ENCODE results near the gene HEYL.

Gene HEYL

GRCh38 chr1:39638965-39639304 lies 508 bp downstream of the HEYL start:
- no peak for DNase-seq (ENCODE audit: low read depth, low spot score)

- no peak for DNase-seq (ENCODE audit: low read depth, low spot score)
Observed at GRCh38 chr1:39637361-39637760, 2.1 kb downstream of the HEYL start.

DNA sequence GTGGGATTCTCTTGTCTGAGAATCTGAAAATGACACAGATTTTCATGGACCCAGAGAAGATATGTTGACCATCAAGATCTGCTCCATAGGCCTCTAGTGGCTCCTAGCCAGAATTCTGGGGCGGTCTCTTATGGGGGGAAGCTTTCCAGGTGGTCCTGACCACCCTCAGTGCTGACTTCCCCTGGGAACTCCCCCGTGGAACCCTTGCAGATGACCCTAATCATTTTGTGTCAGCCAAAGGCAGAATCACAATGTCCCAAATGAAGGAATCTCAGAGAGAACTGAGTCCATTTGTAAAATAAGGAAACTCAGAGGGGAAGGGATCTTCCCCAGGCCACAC lies 3.6 kb downstream of the HEYL start:
- DNase-seq (ENCODE audit: low read depth, low spot score), result no peak

- DNase-seq (ENCODE audit: low read depth, low spot score), result no peak
Observed at GRCh38 chr1:39635205-39635870, 4.1 kb downstream of the HEYL start.

GRCh38 chr1:39633422-39633821 lies 6.0 kb downstream of the HEYL start:
- DNase-seq (ENCODE audit: low read depth, low spot score), result no peak

GRCh38 chr1:39632682-39633417 lies 6.6 kb downstream of the HEYL start:
- no peak for DNase-seq (ENCODE audit: low read depth, low spot score)

- no peak for DNase-seq (ENCODE audit: low read depth, low spot score)
Observed at GRCh38 chr1:39632323-39632681, 7.1 kb downstream of the HEYL start.

DNA sequence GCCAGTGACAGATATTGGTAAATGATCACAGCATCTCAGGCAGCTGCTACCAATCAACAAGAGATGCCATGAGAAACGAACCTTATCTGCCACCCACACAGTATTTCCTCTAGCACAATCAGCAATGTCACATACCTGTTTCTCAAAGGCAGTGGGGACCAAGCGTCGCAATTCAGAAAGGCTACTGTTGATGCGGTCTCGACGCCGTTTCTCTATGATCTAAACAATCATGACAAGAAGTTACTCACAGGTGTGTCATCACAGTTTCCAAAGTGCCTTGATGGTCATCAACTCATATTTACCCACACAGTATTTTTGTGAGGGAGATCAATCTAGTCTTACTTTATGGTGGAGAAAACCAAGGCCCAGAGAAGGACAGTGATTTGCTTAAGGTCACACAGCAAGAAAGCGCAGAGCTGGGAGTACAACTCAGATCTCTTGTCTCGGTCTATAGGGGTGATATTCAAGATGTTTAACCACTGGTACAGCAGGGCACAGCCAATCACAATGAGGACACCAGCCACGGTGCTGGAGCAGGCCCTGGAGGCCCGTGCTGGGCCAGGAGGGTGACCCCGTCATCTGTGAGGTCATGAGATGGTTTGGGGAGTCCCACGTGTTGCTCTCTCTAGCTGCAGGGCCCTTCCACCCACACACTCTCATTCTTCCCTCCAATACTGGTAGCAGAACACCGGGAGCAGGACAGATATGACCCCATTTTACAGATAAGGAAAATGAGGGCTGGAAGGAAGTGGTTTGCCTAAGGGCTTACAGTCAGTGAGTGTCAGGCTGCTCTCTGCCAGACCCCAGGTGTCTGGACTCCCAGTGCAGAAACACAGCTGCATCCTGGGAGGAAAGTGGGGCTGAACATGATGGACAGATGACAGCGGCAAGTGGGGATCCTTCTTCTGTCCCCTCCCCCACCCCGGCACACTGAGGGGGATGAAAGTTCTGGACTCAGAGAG lies 7.8 kb downstream of the HEYL start:
- no peak for DNase-seq (ENCODE audit: low read depth, low spot score)

GRCh38 chr1:39628807-39629350 lies 10.6 kb downstream of the HEYL start:
- DNase-seq (ENCODE audit: low read depth, low spot score), result no peak

GRCh38 chr1:39626646-39627045 lies 12.8 kb downstream of the HEYL start:
- no peak for DNase-seq (ENCODE audit: low read depth, low spot score)

DNA sequence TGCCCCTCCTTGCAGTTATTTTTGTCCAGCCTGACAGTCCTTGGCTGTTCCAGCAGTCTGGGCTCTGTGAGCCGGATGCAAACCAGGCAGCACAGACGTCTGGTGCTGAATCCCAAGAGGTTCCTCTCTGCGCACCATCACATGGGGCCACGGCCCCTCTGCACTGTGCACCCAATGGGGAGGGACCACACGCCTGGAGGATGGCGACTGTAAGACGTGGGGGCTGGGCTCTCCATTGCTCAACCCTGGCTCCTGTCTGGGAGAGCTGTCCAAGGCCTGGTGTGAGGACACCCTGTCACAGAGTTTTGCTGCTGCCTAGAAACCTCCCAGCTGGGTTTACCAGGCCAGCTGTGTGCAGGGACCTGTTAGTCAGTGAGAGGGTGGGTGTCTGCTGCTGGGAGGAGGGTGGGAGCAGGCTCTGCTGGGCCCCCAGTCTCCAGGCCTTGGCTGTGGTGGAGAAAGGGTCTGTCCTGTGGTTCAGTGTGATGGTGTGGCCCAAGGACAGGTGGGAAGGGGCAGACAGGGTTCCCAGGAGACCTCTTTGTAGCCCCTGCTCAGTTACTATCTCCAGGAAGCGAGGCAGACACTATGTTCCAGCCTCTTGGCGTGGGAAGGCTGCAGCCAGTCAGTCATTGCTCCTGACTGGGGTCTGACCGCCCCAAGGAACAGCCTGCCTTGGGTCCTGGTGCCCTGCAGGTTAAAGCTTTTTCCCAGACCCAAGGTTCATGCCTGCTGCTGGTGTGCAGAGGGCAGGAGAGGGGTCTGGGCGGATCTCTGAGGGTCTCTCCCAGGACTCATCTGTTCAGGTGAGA lies 13.8 kb downstream of the HEYL start:
- DNase-seq (ENCODE audit: low read depth, low spot score), result no peak

GRCh38 chr1:39625009-39625408 lies 14.4 kb downstream of the HEYL start:
- DNase-seq (ENCODE audit: low read depth, low spot score), result no peak

GRCh38 chr1:39623053-39623452 lies 16.4 kb downstream of the HEYL start:
- DNase-seq (ENCODE audit: low read depth, low spot score), result no peak

- DNase-seq (ENCODE audit: low read depth, low spot score), result no peak
Observed at GRCh38 chr1:39622427-39622826, 17.0 kb downstream of the HEYL start.

DNA sequence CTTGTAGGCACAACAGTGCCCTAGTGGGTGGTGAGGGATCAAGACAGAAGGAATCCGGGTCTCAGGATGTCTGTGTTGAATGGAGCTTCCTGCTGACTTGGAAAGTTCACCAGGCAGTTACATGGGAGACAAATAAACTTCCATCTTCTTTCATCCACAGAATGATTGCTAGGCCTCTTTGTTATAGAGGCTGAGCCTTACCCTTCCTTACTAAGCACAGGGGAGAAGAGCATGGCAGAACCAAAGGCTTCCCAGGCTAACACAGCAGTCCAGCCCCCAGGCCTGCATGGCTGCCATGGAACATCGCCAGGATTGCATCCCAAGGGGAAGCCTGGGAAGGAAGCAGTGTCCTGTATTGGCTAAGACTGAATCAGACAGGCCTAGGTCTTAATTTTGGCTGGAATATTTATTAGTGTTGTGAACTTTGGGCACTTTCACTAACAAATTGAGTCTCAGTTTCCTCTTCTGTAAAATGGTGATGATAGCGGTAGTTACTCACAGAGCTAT lies 18.7 kb downstream of the HEYL start:
- no peak for DNase-seq (ENCODE audit: low read depth, low spot score)

GRCh38 chr1:39617488-39618049 lies 21.9 kb downstream of the HEYL start:
- no peak for DNase-seq (ENCODE audit: low read depth, low spot score)

- DNase-seq (ENCODE audit: low read depth, low spot score), result no peak
Observed at GRCh38 chr1:39615086-39615673, 24.3 kb downstream of the HEYL start.

- no peak for DNase-seq (ENCODE audit: low read depth, low spot score)
Observed at GRCh38 chr1:39614488-39614887, 25.0 kb downstream of the HEYL start.

- DNase-seq (ENCODE audit: low read depth, low spot score), result no peak
Observed at GRCh38 chr1:39613250-39613649, 26.2 kb downstream of the HEYL start.

DNA sequence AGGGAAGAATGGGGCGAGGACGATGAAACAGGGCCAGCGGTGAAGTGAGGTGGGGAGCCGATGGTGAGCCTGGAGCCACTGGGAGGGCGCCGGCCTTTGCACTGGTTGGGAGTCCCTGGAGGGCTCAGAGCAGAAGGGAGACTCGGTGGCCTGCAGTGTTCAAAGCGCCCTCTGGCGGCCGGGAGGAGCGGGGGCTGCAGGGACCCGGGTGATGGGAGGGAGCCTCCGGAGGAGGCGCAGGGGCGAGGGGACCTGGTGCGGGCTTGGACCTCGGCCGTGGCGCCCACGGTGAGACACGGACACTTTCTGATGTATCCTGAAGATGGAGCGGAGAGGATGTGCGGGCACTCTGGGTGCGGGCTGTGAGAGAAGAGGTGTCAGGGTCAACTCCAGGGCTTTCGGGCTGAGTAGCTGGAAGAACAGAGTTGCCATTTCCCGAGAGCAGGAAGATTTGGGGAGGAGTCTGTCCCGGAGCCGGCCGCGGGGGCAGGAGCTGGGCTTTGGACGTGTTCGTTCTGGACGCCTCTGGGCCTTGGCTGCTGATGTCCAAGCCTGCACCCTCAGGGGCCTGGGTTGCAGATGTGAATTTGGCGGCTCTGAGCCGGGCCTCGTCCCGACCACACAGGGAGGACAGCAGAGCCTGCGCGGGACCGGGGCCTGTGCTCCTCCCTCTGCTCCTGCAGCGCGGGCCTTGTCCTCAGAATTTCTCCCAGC lies 29.7 kb downstream of the HEYL start:
- DNase-seq (ENCODE audit: low read depth, low spot score), result no peak
